GM23248 (cell line): Measurements from ENCODE around the gene TOX2. TPM values are rescaled to one million over a fixed set of nuclear protein-coding genes. Genes with fewer than 3 reads are reported as not detected.

Experiments used
- DNase-seq: peaks from one replicate; pipeline ENCODE4 v3.0.0-alpha.2; 2015
- H2AFZ ChIP-seq: fragments of 200-600 bp; sonication (generic); 2 replicates; pipeline ENCODE4 v1.6.1; 2016; ENCODE audit warnings: antibody characterized with exemption
- H3F3A ChIP-seq: fragments of 200-600 bp; sonication (generic); 2 replicates; pipeline ENCODE4 v1.6.1; 2016; ENCODE audit warnings: mild to moderate bottlenecking, antibody characterized with exemption, mixed run types; ENCODE audit not compliant: insufficient read depth
- H3K27ac ChIP-seq: fragments of 200-600 bp; sonication (generic); 2 replicates; pipeline ENCODE4 v1.5.1; 2016; ENCODE audit warnings: mild to moderate bottlenecking
- H3K27me3 ChIP-seq: fragments of 200-600 bp; sonication (generic); replicated peaks from 2 replicates; pipeline ENCODE4 v1.6.1; 2016; ENCODE audit warnings: mild to moderate bottlenecking; ENCODE audit not compliant: insufficient read depth
- H3K36me3 ChIP-seq: fragments of 200-600 bp; sonication (generic); 2 replicates; pipeline ENCODE4 v1.6.1; 2016; ENCODE audit warnings: low read depth, mild to moderate bottlenecking
- H3K4me1 ChIP-seq: fragments of 200-600 bp; sonication (generic); 2 replicates; pipeline ENCODE4 v1.6.1; 2016; ENCODE audit warnings: mild to moderate bottlenecking; ENCODE audit not compliant: insufficient read depth
- H3K4me2 ChIP-seq: fragments of 200-600 bp; sonication (generic); one replicate; pipeline ENCODE4 v1.6.1; 2016; ENCODE audit warnings: mild to moderate bottlenecking; ENCODE audit not compliant: unreplicated experiment
- H3K4me3 ChIP-seq: fragments of 200-600 bp; sonication (generic); 2 replicates; pipeline ENCODE4 v1.5.1; 2016; ENCODE audit warnings: mild to moderate bottlenecking
- H3K79me2 ChIP-seq: fragments of 200-600 bp; sonication (generic); 2 replicates; pipeline ENCODE4 v1.6.1; 2016; ENCODE audit warnings: mild to moderate bottlenecking; ENCODE audit not compliant: insufficient read depth
- H3K9ac ChIP-seq: fragments of 200-600 bp; sonication (generic); 2 replicates; pipeline ENCODE4 v1.6.1; 2016; ENCODE audit warnings: mild to moderate bottlenecking
- H3K9me2 ChIP-seq: fragments of 200-600 bp; sonication (generic); 2 replicates; pipeline ENCODE4 v1.6.1; 2016; ENCODE audit warnings: mixed run types, mild to moderate bottlenecking, moderate library complexity; ENCODE audit not compliant: insufficient read depth
- H3K9me3 ChIP-seq: fragments of 200-600 bp; sonication (generic); one replicate; pipeline ENCODE4 v1.6.1; 2017; ENCODE audit warnings: low read depth
- H4K20me1 ChIP-seq: fragments of 200-600 bp; sonication (generic); 2 replicates; pipeline ENCODE4 v1.6.0; 2016; ENCODE audit not compliant: insufficient read depth
- EZH2 ChIP-seq: fragments of 200-600 bp; sonication (generic); IDR thresholded peaks from 2 replicates; pipeline ENCODE4 v1.6.1; 2018; ENCODE audit warnings: antibody characterized with exemption, mild to moderate bottlenecking; ENCODE audit not compliant: insufficient read depth, poor library complexity, severe bottlenecking
- EZH2phosphoT487 ChIP-seq: fragments of 200-600 bp; sonication (generic); IDR thresholded peaks from 2 replicates; pipeline ENCODE4 v1.6.1; 2018; ENCODE audit warnings: antibody characterized with exemption, moderate library complexity, mild to moderate bottlenecking, low read depth; ENCODE audit not compliant: insufficient read depth
- WGBS, 2 experiments: methylation state at CpG; one replicate each; pipeline ENCODE4 v1.1.6; 2015 to 2017; ENCODE audit warnings: low lambda C conversion rate in 2 of 2, low coverage in 1 of 2; ENCODE audit errors: missing lambda C conversion rate in 2 of 2; 5-methylcytosine and 5-hydroxymethylcytosine counted together
- in situ Hi-C: fragments of 300-500 bp; cut with MboI; formaldehyde crosslinking; loops from 2 replicates; pipeline ENCODE4 v1.15.0; 2020
- polyA plus RNA-seq: library from polyadenylated mRNA; unstranded; fragments of >200 nt; fragmentation: Nextera tagmentation; extraction: Ambion mirVana; gene quantifications from 2 replicates; pipeline ENCODE4 v1.2.1, GENCODE V29; 2016
- total RNA-seq: library from RNA; depleted of rRNA; stranded (reverse); fragments of >200 nt; shearing (Covaris generic); gene quantifications from 2 replicates; pipeline ENCODE4 v1.2.3, GENCODE V29; 2014

The TOX2 gene
- total and polyA plus RNA-seq, 2 experiments from 2014 or later: 0.97 to 15.9 TPM

- peak overlapping the region; percentile 2 for H3K4me2 ChIP-seq
- H3K36me3 ChIP-seq: no peaks in the 10 kb centered on the region
- H3K4me3 ChIP-seq: no peak overlapping the region
- peaks cover 34% of the 10 kb centered on the region for H3F3A ChIP-seq
- TF ChIP-seq EZH2 (no peak), EZH2phosphoT487 (no peak)
- H3K27ac ChIP-seq: peak overlapping the region; percentile 82
- DNase-seq: no peak
- H2AFZ ChIP-seq: no peak overlapping the region
- WGBS, 2 experiments: 67% methylated on average over 8 of the region's 8 CpGs
- in situ Hi-C loops: no loop called here
- no peaks in the 10 kb centered on the region for H3K9me3 ChIP-seq
- no peaks in the 10 kb centered on the region for H3K79me2 ChIP-seq
- no peaks in the 10 kb centered on the region for H3K27me3 ChIP-seq
- no peaks in the 10 kb centered on the region for H3K9me2 ChIP-seq
- H3K9ac ChIP-seq: peak overlapping the region; percentile 47; the same call in 1 of the 2 replicates
- H3K4me1 ChIP-seq: peaks cover 29% of the 10 kb centered on the region
- no peaks in the 10 kb centered on the region for H4K20me1 ChIP-seq
These were observed 41.1 kb downstream of the TOX2 start for GRCh38 chr20:43955750-43956191.

GRCh38 chr20:43957392-43957791 is 42.7 kb downstream of the TOX2 start:
- Histone ChIP-seq H3K79me2 (0 out of 2 replicates have a peak, but pooled peaks cover 4% of the 10 kb centered on the region), H3K27ac (no peak overlapping the region), H3F3A (peaks cover 34% of the 10 kb centered on the region), H3K9me3 (no peaks in the 10 kb centered on the region), H3K9ac (no peak overlapping the region), H3K4me3 (no peak overlapping the region), H3K9me2 (no peaks in the 10 kb centered on the region), H3K4me2 (no peak overlapping the region), H3K4me1 (peaks cover 29% of the 10 kb centered on the region), H4K20me1 (no peaks in the 10 kb centered on the region), H2AFZ (no peak overlapping the region), H3K27me3 (no peaks in the 10 kb centered on the region), H3K36me3 (no peaks in the 10 kb centered on the region)
- in situ Hi-C loops: no loop called here
- DNase-seq: no peak
- 80 to 84% methylated on average over 3 of the region's 3 CpGs for WGBS, 2 experiments
- no peak for TF ChIP-seq EZH2phosphoT487
- TF ChIP-seq EZH2: no peak

- H3K4me1 ChIP-seq: peaks cover 28% of the 10 kb centered on the region
- no peak for DNase-seq
- H4K20me1 ChIP-seq: no peaks in the 10 kb centered on the region
- no peak overlapping the region for H2AFZ ChIP-seq
- no peak overlapping the region for H3K9ac ChIP-seq
- no peak overlapping the region for H3K4me2 ChIP-seq
- H3K36me3 ChIP-seq: no peaks in the 10 kb centered on the region
- H3K27me3 ChIP-seq: no peaks in the 10 kb centered on the region
- H3K9me2 ChIP-seq: no peaks in the 10 kb centered on the region
- H3K79me2 ChIP-seq: 0 out of 2 replicates have a peak, but pooled peaks cover 4% of the 10 kb centered on the region
- in situ Hi-C loops: no loop called here
- H3K4me3 ChIP-seq: no peak overlapping the region
- no peak for TF ChIP-seq EZH2phosphoT487
- no peak for TF ChIP-seq EZH2
- peaks cover 34% of the 10 kb centered on the region for H3F3A ChIP-seq
- H3K9me3 ChIP-seq: no peaks in the 10 kb centered on the region
- no peak overlapping the region for H3K27ac ChIP-seq
- 67% methylated on average over 2 of the region's 2 CpGs for WGBS, 2 experiments
These were observed 44.0 kb downstream of the TOX2 start for GRCh38 chr20:43958626-43959025.

- Histone ChIP-seq H3K4me3 (no peak overlapping the region), H3F3A (peaks cover 34% of the 10 kb centered on the region), H3K79me2 (0 out of 2 replicates have a peak, but pooled peaks cover 4% of the 10 kb centered on the region), H3K27me3 (no peaks in the 10 kb centered on the region), H3K4me1 (peaks cover 23% of the 10 kb centered on the region), H4K20me1 (no peaks in the 10 kb centered on the region), H3K9me2 (no peaks in the 10 kb centered on the region), H3K4me2 (no peak overlapping the region), H3K27ac (no peak overlapping the region), H3K9ac (no peak overlapping the region), H3K36me3 (no peaks in the 10 kb centered on the region), H3K9me3 (no peaks in the 10 kb centered on the region), H2AFZ (no peak overlapping the region)
- peak; percentile 47 for DNase-seq
- no peak for TF ChIP-seq EZH2phosphoT487
- TF ChIP-seq EZH2: no peak
- in situ Hi-C loops: no loop called here
- 63% methylated on average over 19 of the region's 19 CpGs for WGBS, 2 experiments
These were observed 44.6 kb downstream of the TOX2 start for GRCh38 chr20:43959079-43959919.
